Activated effector memory CD4-positive, alpha-beta T cell treated with Interleukin-2 at 50 U/mL for 16 hours (primary cell): ENCODE data around the gene ZNF316.

Source experiments
- DNase-seq: peaks from one replicate; pipeline ENCODE4 v3.0.0-alpha.2; 2020

The ZNF316 gene

DNA sequence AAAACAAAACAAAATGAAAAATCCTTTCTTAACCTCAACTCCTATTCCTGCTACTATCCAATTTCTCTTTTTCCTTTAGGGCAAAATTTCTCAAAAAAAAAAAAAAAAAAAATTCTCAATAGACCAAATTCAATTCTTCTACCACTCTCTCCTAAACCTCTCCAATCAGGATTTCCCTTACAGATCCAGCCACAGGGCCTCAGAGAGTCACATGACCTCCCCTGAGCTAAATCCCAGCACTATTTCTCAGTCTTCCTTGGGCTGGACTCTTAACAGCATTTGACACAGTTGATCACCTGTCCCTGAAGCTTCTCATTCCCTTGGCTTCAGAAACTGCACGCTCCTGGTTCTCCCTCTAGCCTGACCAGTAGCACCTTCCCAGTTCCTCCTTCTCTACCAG, 64.7 kb downstream of the ZNF316 start:
- DNase-seq = no peak
